Measurements from ENCODE around the gene F11. TPM values are rescaled to one million over a fixed set of nuclear protein-coding genes. Genes with fewer than 3 reads are reported as not detected.

Gene F11
- total RNA-seq, 4 donors from 2014 or later: not detected

- H3K4me1 ChIP-seq: no peaks in the 10 kb centered on the region
- H3K9me3 ChIP-seq: no peaks in the 10 kb centered on the region
- intact Hi-C loops (cut with DNase I): no loop called here
- no peak overlapping the region for H3K4me3 ChIP-seq (replicated peaks in 1 of 3)
- no peak overlapping the region for H3K27ac ChIP-seq
- 92% methylated on average over 2 to 3 of the region's 3 CpGs for WGBS, 2 donors
- no peaks in the 10 kb centered on the region for H3K36me3 ChIP-seq
- DNase-seq: no peak
- H3K27me3 ChIP-seq: no peaks in the 10 kb centered on the region
- TF ChIP-seq POLR2A (IDR thresholded peaks at IDR 0.05): no peak
These were observed 39.3 kb upstream of the F11 start for GRCh38 chr4:186226521-186227189.

- TF ChIP-seq POLR2A (IDR thresholded peaks at IDR 0.05) (no peak), CTCF (IDR thresholded peaks at IDR 0.05) (no peak)
- 59 to 65% methylated on average over 5 of the region's 5 CpGs for WGBS, 2 donors
- intact Hi-C loops (cut with DNase I): no loop called here
- DNase-seq: no peak
- Histone ChIP-seq H3K36me3 (no peaks in the 10 kb centered on the region), H3K4me1 (no peaks in the 10 kb centered on the region), H3K27ac (no peak within 1 kb of the TSS), H3K27me3 (no peaks in the 10 kb centered on the region), H3K4me3 (replicated peaks in 1 of 3) (no peak within 1 kb of the TSS), H3K9me3 (no peaks in the 10 kb centered on the region)
These were observed 38.8 kb upstream of the F11 start, which contains the start of gene KLKB1 for GRCh38 chr4:186227221-186227620. Gene KLKB1, plus strand, starts transcription at chr4:186227507. Its CDS starts 689 bp downstream, at chr4:186228196.

GRCh38 chr4:186227744-186228513 lies 38.1 kb upstream of the F11 start:
- intact Hi-C loops (cut with DNase I): no loop called here
- no peak for DNase-seq
- TF ChIP-seq CTCF (IDR thresholded peaks at IDR 0.05) (no peak), POLR2A (IDR thresholded peaks at IDR 0.05) (no peak)
- Histone ChIP-seq H3K27me3 (no peaks in the 10 kb centered on the region), H3K27ac (no peak overlapping the region), H3K9me3 (no peaks in the 10 kb centered on the region), H3K4me3 (replicated peaks in 1 of 3) (no peak overlapping the region), H3K4me1 (no peaks in the 10 kb centered on the region), H3K36me3 (no peaks in the 10 kb centered on the region)
- 30 to 32% methylated on average over 2 of the region's 2 CpGs for WGBS, 2 donors

- TF ChIP-seq POLR2A (IDR thresholded peaks at IDR 0.05) (no peak), CTCF (IDR thresholded peaks at IDR 0.05) (no peak)
- H3K27ac ChIP-seq: no peak overlapping the region
- WGBS, 2 donors: 82 to 85% methylated on average over 2 of the region's 2 CpGs
- no peaks in the 10 kb centered on the region for H3K27me3 ChIP-seq
- no peaks in the 10 kb centered on the region for H3K36me3 ChIP-seq
- intact Hi-C loops (cut with DNase I): no loop called here
- H3K4me1 ChIP-seq: no peaks in the 10 kb centered on the region
- H3K9me3 ChIP-seq: no peaks in the 10 kb centered on the region
- DNase-seq: no peak
- H3K4me3 ChIP-seq (replicated peaks in 1 of 3): no peak overlapping the region
These were observed 37.5 kb upstream of the F11 start for GRCh38 chr4:186228514-186228894.

DNA sequence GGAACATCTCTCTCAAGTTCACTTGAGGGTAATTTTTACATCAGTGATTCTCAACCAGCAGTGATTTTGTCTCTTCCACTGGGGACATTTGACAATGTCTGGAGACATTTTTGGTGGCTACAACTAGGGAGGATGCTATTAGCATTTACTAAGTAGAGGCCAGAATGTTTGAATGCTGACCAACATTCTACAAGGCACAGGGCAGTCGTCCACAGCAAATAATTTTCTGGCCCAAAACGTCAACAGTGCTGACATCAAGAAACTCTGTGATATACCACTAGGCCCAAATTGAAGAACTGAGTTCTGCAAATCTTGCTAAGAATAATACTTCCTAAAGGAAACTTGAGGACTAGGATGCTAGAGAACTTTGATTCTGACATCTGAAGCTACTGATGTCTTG lies 31.6 kb upstream of the F11 start:
- intact Hi-C loops (cut with DNase I): no loop called here
- WGBS, 2 donors: 73 to 76% methylated on average over 2 of the region's 2 CpGs

More for the DNA sequence above, 31.6 kb upstream of the F11 start:
- no peaks in the 10 kb centered on the region for H3K27me3 ChIP-seq
- no peaks in the 10 kb centered on the region for H3K4me1 ChIP-seq
- no peaks in the 10 kb centered on the region for H3K9me3 ChIP-seq
- no peak overlapping the region for H3K27ac ChIP-seq
- H3K4me3 ChIP-seq (replicated peaks in 1 of 3): no peak overlapping the region
- TF ChIP-seq CTCF (IDR thresholded peaks at IDR 0.05): no peak
- TF ChIP-seq POLR2A (IDR thresholded peaks at IDR 0.05): no peak
- H3K36me3 ChIP-seq: no peaks in the 10 kb centered on the region
- no peak for DNase-seq
